Mesendoderm (in vitro differentiated cells): ENCODE measurements around the gene FARP1.
A peak's percentile ranks its signal among the peaks of the same experiment; 100 is the strongest.

Experiments
- DNase-seq: peaks from one replicate; pipeline ENCODE4 v3.0.0; 2013
- H2AK5ac ChIP-seq: 2 replicates; pipeline ENCODE4 v1.6.1; 2013; ENCODE audit warnings: low read length, inconsistent platforms
- H2BK120ac ChIP-seq: 2 replicates; pipeline ENCODE4 v1.6.1; 2013; ENCODE audit warnings: low read depth, mild to moderate bottlenecking, low read length, moderate library complexity, mixed read lengths
- H2BK15ac ChIP-seq: replicated peaks from 2 replicates; pipeline ENCODE4 v1.6.1; 2013; ENCODE audit warnings: low read depth, mild to moderate bottlenecking, moderate library complexity
- H2BK5ac ChIP-seq: 2 replicates; pipeline ENCODE4 v1.6.1; 2013; ENCODE audit warnings: low read length, inconsistent platforms
- H3K18ac ChIP-seq: 2 replicates; pipeline ENCODE4 v1.6.1; 2013; ENCODE audit warnings: mild to moderate bottlenecking, low read length, mixed read lengths
- H3K23ac ChIP-seq: one replicate; pipeline ENCODE4 v1.6.1; 2013; ENCODE audit warnings: low read length
- H3K27ac ChIP-seq: 2 replicates; pipeline ENCODE4 v1.5.1; 2013; ENCODE audit warnings: low read depth, mild to moderate bottlenecking, inconsistent platforms, low read length, moderate library complexity
- H3K27me3 ChIP-seq: 2 replicates; pipeline ENCODE4 v1.6.1; 2013; ENCODE audit warnings: low read length, control low read depth, mild to moderate bottlenecking, inconsistent platforms; ENCODE audit not compliant: insufficient read depth, poor library complexity
- H3K36me3 ChIP-seq: 2 replicates; pipeline ENCODE4 v1.6.1; 2013; ENCODE audit warnings: low read length, inconsistent platforms; ENCODE audit not compliant: control insufficient read depth, insufficient read depth
- H3K4ac ChIP-seq: one replicate; pipeline ENCODE4 v1.6.1; 2013; ENCODE audit warnings: low read depth, mild to moderate bottlenecking, low read length, moderate library complexity
- H3K4me1 ChIP-seq: 2 replicates; pipeline ENCODE4 v1.6.1; 2013; ENCODE audit warnings: low read depth, low read length, inconsistent platforms; ENCODE audit not compliant: control insufficient read depth
- H3K4me2 ChIP-seq: 2 replicates; pipeline ENCODE4 v1.6.1; 2013; ENCODE audit warnings: low read length
- H3K4me3 ChIP-seq: 2 replicates; pipeline ENCODE4 v1.5.1; 2013; ENCODE audit warnings: mild to moderate bottlenecking, low read length
- H3K56ac ChIP-seq: one replicate; pipeline ENCODE4 v1.6.1; 2013; ENCODE audit warnings: low read length
- H3K79me1 ChIP-seq: 2 replicates; pipeline ENCODE4 v1.6.1; 2013; ENCODE audit warnings: low read length, inconsistent platforms
- H3K79me2 ChIP-seq: 2 replicates; pipeline ENCODE4 v1.6.1; 2013; ENCODE audit warnings: mild to moderate bottlenecking, low read length; ENCODE audit not compliant: control insufficient read depth, insufficient read depth
- H3K9ac ChIP-seq: 2 replicates; pipeline ENCODE4 v1.6.1; 2013; ENCODE audit warnings: low read length, inconsistent platforms
- H4K5ac ChIP-seq: one replicate; pipeline ENCODE4 v1.6.1; 2013; ENCODE audit warnings: low read length
- H4K8ac ChIP-seq: one replicate; pipeline ENCODE4 v1.6.1; 2013; ENCODE audit warnings: low read depth, mild to moderate bottlenecking, control low read depth, low read length, moderate library complexity
- WGBS: extraction: QIAGEN DNeasy Blood & Tissue Kit; methylation state at CpG from one replicate; pipeline ENCODE4 v1.1.7; 2013; ENCODE audit warnings: low lambda C conversion rate, missing lambda C conversion rate; ENCODE audit not compliant: insufficient coverage; ENCODE audit errors: extremely low coverage; 5-methylcytosine and 5-hydroxymethylcytosine counted together

Gene FARP1

GRCh38 chr13:98327371-98328270, 184.7 kb downstream of the FARP1 start:
- H4K8ac ChIP-seq, result no peak overlapping the region
- H3K27me3 ChIP-seq, result no peaks in the 10 kb centered on the region
- peaks cover 23% of the 10 kb centered on the region for H3K4me1 ChIP-seq
- peak overlapping the region; percentile 20 for H3K23ac ChIP-seq
- H4K5ac ChIP-seq, result no peak overlapping the region
- H3K79me1 ChIP-seq, result peaks cover 8% of the 10 kb centered on the region
- H3K18ac ChIP-seq, result peak overlapping the region; percentile 81
- H3K9ac ChIP-seq, result peak overlapping the region; percentile 11
- no peak overlapping the region for H2BK120ac ChIP-seq
- H3K4me3 ChIP-seq, result no peak overlapping the region
- H3K4ac ChIP-seq, result no peak overlapping the region
- no peaks in the 10 kb centered on the region for H3K36me3 ChIP-seq
- peak overlapping the region; percentile 77 for H3K56ac ChIP-seq
- DNase-seq, result peak; percentile 76
- no peak overlapping the region for H2AK5ac ChIP-seq
- H2BK15ac ChIP-seq, result no peak overlapping the region
- no peak overlapping the region for H2BK5ac ChIP-seq
- H3K4me2 ChIP-seq, result peak overlapping the region; percentile 8
- peaks cover 4% of the 10 kb centered on the region for H3K79me2 ChIP-seq
- no CpG with 5 or more reads among the region's 10 CpGs for WGBS
- peak overlapping the region; percentile 85 for H3K27ac ChIP-seq

- Histone ChIP-seq H2BK120ac (no peak overlapping the region), H3K4me1 (peaks cover 23% of the 10 kb centered on the region), H3K79me1 (peaks cover 8% of the 10 kb centered on the region), H3K9ac (peak overlapping the region; percentile 24), H3K4me2 (no peak overlapping the region), H3K4ac (no peak overlapping the region), H3K79me2 (peaks cover 4% of the 10 kb centered on the region), H2BK15ac (no peak overlapping the region), H4K5ac (no peak overlapping the region), H3K27ac (peak overlapping the region; percentile 61), H3K27me3 (no peaks in the 10 kb centered on the region), H3K36me3 (no peaks in the 10 kb centered on the region), H4K8ac (no peak overlapping the region), H3K18ac (peak overlapping the region; percentile 80), H3K56ac (peak overlapping the region; percentile 30), H3K23ac (no peak overlapping the region), H2BK5ac (no peak overlapping the region), H3K4me3 (no peak overlapping the region), H2AK5ac (no peak overlapping the region)
- no peak for DNase-seq
- WGBS, result no CpG with 5 or more reads among the region's 8 CpGs
Measured at GRCh38 chr13:98328511-98328910, 185.6 kb downstream of the FARP1 start.

GRCh38 chr13:98332222-98332621, 189.3 kb downstream of the FARP1 start:
- H4K5ac ChIP-seq, result no peak overlapping the region
- H3K36me3 ChIP-seq, result no peaks in the 10 kb centered on the region
- no peak overlapping the region for H3K4me2 ChIP-seq
- no peak overlapping the region for H2BK120ac ChIP-seq
- no peak for DNase-seq
- no peak overlapping the region for H2BK5ac ChIP-seq
- no peak overlapping the region for H3K56ac ChIP-seq
- H3K79me2 ChIP-seq, result peaks cover 4% of the 10 kb centered on the region
- no peak overlapping the region for H4K8ac ChIP-seq
- H3K4me3 ChIP-seq, result no peak overlapping the region
- H3K4ac ChIP-seq, result no peak overlapping the region
- H3K4me1 ChIP-seq, result peaks cover 12% of the 10 kb centered on the region
- peaks cover 9% of the 10 kb centered on the region for H3K79me1 ChIP-seq
- H2BK15ac ChIP-seq, result no peak overlapping the region
- no peak overlapping the region for H3K18ac ChIP-seq
- no peak overlapping the region for H3K27ac ChIP-seq
- no peaks in the 10 kb centered on the region for H3K27me3 ChIP-seq
- no CpG with 5 or more reads among the region's 2 CpGs for WGBS
- H3K9ac ChIP-seq, result no peak overlapping the region
- no peak overlapping the region for H3K23ac ChIP-seq
- H2AK5ac ChIP-seq, result no peak overlapping the region

- WGBS, result no CpG with 5 or more reads among the region's 5 CpGs
Measured at GRCh38 chr13:98332691-98333090, 189.8 kb downstream of the FARP1 start.

GRCh38 chr13:98333486-98333885, 190.6 kb downstream of the FARP1 start:
- H3K9ac ChIP-seq, result no peak overlapping the region
- DNase-seq, result no peak
- H3K36me3 ChIP-seq, result no peaks in the 10 kb centered on the region
- no peak overlapping the region for H3K4me3 ChIP-seq
- H3K56ac ChIP-seq, result no peak overlapping the region
- no peak overlapping the region for H3K23ac ChIP-seq
- H3K18ac ChIP-seq, result no peak overlapping the region
- no peak overlapping the region for H4K8ac ChIP-seq
- no peak overlapping the region for H2BK120ac ChIP-seq
- no peak overlapping the region for H2AK5ac ChIP-seq
- no CpG with 5 or more reads among the region's 12 CpGs for WGBS
- no peak overlapping the region for H3K4ac ChIP-seq
- H3K79me2 ChIP-seq, result peaks cover 4% of the 10 kb centered on the region
- H4K5ac ChIP-seq, result no peak overlapping the region
- H3K27ac ChIP-seq, result no peak overlapping the region
- no peaks in the 10 kb centered on the region for H3K27me3 ChIP-seq
- H2BK15ac ChIP-seq, result no peak overlapping the region
- peaks cover 2% of the 10 kb centered on the region for H3K4me1 ChIP-seq
- H2BK5ac ChIP-seq, result no peak overlapping the region
- H3K4me2 ChIP-seq, result no peak overlapping the region
- peaks cover 9% of the 10 kb centered on the region for H3K79me1 ChIP-seq

More at GRCh38 chr13:98332691-98333090, 189.8 kb downstream of the FARP1 start:
- Histone ChIP-seq H3K56ac (no peak overlapping the region), H3K4ac (no peak overlapping the region), H2BK5ac (no peak overlapping the region), H2BK120ac (no peak overlapping the region), H3K18ac (no peak overlapping the region), H4K8ac (no peak overlapping the region), H4K5ac (no peak overlapping the region), H3K79me2 (peaks cover 4% of the 10 kb centered on the region), H3K36me3 (no peaks in the 10 kb centered on the region), H3K27me3 (no peaks in the 10 kb centered on the region), H3K27ac (no peak overlapping the region), H3K79me1 (peaks cover 9% of the 10 kb centered on the region), H3K4me1 (peaks cover 10% of the 10 kb centered on the region), H3K4me2 (no peak overlapping the region), H3K4me3 (no peak overlapping the region), H2AK5ac (no peak overlapping the region), H3K23ac (no peak overlapping the region), H3K9ac (no peak overlapping the region), H2BK15ac (no peak overlapping the region)
- DNase-seq, result no peak
